HepG2 (cell line): ENCODE measurements around the gene PDPK1.

Source experiments
- FOXK2 ChIP-seq: fragments of 450-650 bp; IDR thresholded peaks from 2 replicates; pipeline ENCODE4 v1.6.1; 2016
- POLR2A ChIP-seq, 2 experiments: IDR thresholded peaks; 2 replicates each; pipeline ENCODE4 v1.6.1; 2011; ENCODE audit warnings: low read depth in 2 of 2, low read length in 2 of 2, mild to moderate bottlenecking in 1 of 2, moderate library complexity in 1 of 2; ENCODE audit not compliant: insufficient read depth in 1 of 2
- ZNF83 ChIP-seq: sonication (generic); formaldehyde crosslinking; IDR thresholded peaks from 2 replicates; pipeline ENCODE4 v1.4.0; 2020; ENCODE audit warnings: missing genetic modification reagents, mild to moderate bottlenecking, borderline replicate concordance

DNA sequence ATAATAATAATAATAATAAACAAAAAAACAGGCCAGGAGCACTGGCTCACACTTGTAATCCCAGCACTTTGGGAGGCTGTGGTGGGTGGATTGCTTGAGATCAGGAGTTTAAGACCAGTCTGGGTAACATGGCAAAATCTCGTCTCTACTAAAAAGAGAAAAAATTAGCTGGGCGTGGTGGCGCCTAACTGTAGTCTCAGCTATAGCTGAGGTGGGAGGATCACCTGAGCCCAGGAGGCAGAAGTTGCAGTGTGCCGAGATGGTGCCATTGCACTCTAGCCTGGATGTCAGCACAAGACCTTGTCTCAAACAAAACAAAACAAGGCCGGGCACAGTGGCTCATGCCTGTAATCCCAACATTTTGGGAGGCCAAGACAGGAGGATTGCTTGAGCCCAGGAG lies 42.8 kb upstream of the PDPK1 start:
- TF ChIP-seq POLR2A (IDR thresholded peaks at IDR 0.05; ENCODE audit: insufficient read depth in 1 of 2, low read depth in 2 of 2, low read length in 2 of 2) (no peak), FOXK2 (no peak), ZNF83 (no peak)
